Lung (tissue), 12 donors: ENCODE data around the gene RABGEF1. TPM values are rescaled to one million over a fixed set of nuclear protein-coding genes. Genes with fewer than 3 reads are reported as not detected.

Experiments used
- ATAC-seq: fragments of 200-7000 bp; cut with Tn5 transposase; one replicate; pipeline ENCODE4 v1.9.1; 2020; ENCODE audit warnings: moderate number of reproducible peaks; ENCODE audit not compliant: insufficient read depth, low FRiP score
- DNase-seq, 3 donors: peaks; one replicate each; pipeline ENCODE4 v3.0.0-alpha.2; 2013 to 2017
- H3K27ac ChIP-seq, 2 donors: one replicate each; pipeline ENCODE4 v1.5.1; 2013; ENCODE audit warnings: mild to moderate bottlenecking in 2 of 2, moderate library complexity in 2 of 2, control low read depth in 1 of 2, inconsistent platforms in 1 of 2, low read depth in 1 of 2, low read length in 1 of 2
- H3K27me3 ChIP-seq, 3 donors: one replicate each; pipeline ENCODE4 v1.5.1; 2013; ENCODE audit warnings: low read length in 2 of 3; ENCODE audit not compliant: control insufficient read depth in 3 of 3, insufficient read depth in 3 of 3
- H3K36me3 ChIP-seq, 4 donors: one replicate each; pipeline ENCODE4 v1.5.1; 2013; ENCODE audit warnings: low read length in 4 of 4, mild to moderate bottlenecking in 1 of 4, moderate library complexity in 1 of 4; ENCODE audit not compliant: control insufficient read depth in 4 of 4, insufficient read depth in 4 of 4
- H3K4me1 ChIP-seq, 5 donors: one replicate each; pipeline ENCODE4 v1.5.1; 2013; ENCODE audit warnings: low read length in 5 of 5, mild to moderate bottlenecking in 2 of 5, moderate library complexity in 1 of 5; ENCODE audit not compliant: control insufficient read depth in 5 of 5, insufficient read depth in 5 of 5
- H3K4me3 ChIP-seq: one replicate; pipeline ENCODE4 v1.5.1; 2013; ENCODE audit warnings: mild to moderate bottlenecking, control low read depth, moderate library complexity
- H3K9ac ChIP-seq, 2 donors: one replicate each; pipeline ENCODE4 v1.5.1; 2013; ENCODE audit warnings: low read length in 2 of 2, control low read depth in 1 of 2; ENCODE audit not compliant: insufficient read depth in 1 of 2
- H3K9me3 ChIP-seq, 4 donors: one replicate each; pipeline ENCODE4 v1.5.1; 2013; ENCODE audit warnings: low read length in 3 of 4, mild to moderate bottlenecking in 1 of 4, moderate library complexity in 1 of 4; ENCODE audit not compliant: control insufficient read depth in 4 of 4, insufficient read depth in 3 of 4
- WGBS, 2 donors: extraction: QIAGEN DNeasy Blood & Tissue Kit; methylation state at CpG; one replicate each; pipeline ENCODE4 v1.1.7; 2013; 5-methylcytosine and 5-hydroxymethylcytosine counted together
- polyA plus RNA-seq, 2 donors: library from polyadenylated mRNA; stranded (reverse); fragments of 200-250 nt; gene quantifications; one replicate each; pipeline ENCODE4 v1.2.1, GENCODE V29; 2013
- total RNA-seq, 2 donors: library from RNA; depleted of rRNA in 1 of 2; stranded (reverse); fragments of >200 nt in 1 of 2; gene quantifications; one replicate each; pipeline ENCODE4 v1.2.1, GENCODE V29; 2014 to 2021
- TF ChIP-seq, protein P1 (sequence below): IDR thresholded peaks from 2 replicates; pipeline ENCODE4 v1.5.1; 2012; ENCODE audit warnings: mild to moderate bottlenecking; ENCODE audit errors: control extremely low read depth, extremely low read depth
- donor health status: control.
- donor health status: control.
- donor health status: Bipolar disorder and iron deficiency.
- donor health status: healthy.
- donor health status: DM: yes; HTN: yes; CAD: no.

Gene RABGEF1
- total and polyA plus RNA-seq, 4 donors = 9.3 to 27.3 (median 18.9) TPM

DNA sequence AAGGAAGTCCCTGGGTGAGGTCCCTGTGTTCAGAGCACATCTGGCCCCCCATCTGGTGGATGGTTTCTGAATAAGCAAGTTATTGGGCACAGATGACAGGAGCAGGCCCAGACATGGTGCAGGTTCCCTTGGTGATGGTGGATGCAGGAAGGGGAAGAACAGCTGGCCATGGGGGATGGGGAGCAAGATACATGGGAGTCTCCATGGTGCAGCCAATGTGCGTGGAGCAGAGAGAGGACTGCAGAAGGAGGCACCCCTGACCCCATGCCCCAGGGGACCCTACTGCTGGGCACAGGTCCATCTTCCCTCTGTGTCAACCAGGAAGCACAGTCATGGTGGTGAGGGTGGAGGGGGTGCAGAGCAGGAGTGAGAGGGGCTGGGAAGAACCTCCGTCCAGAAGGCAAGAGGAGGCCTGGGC, 43.8 kb upstream of the RABGEF1 start:
- Histone ChIP-seq H3K9me3 (no peaks in the 10 kb centered on the region), H3K27ac (no peak overlapping the region), H3K36me3 (peaks cover 0 to 3% (median 0%) of the 10 kb centered on the region in 4 donors), H3K4me1 (peaks cover 0 to 4% (median 0%) of the 10 kb centered on the region in 5 donors), H3K27me3 (no peaks in the 10 kb centered on the region), H3K4me3 (no peak overlapping the region), H3K9ac (no peak overlapping the region)
- 82 to 87% methylated on average over 2 of the region's 2 CpGs for WGBS, 2 donors
- ATAC-seq (no peak), DNase-seq (peak in 1 of 3 donors; percentile 21)
- TF ChIP-seq, protein P1, sequence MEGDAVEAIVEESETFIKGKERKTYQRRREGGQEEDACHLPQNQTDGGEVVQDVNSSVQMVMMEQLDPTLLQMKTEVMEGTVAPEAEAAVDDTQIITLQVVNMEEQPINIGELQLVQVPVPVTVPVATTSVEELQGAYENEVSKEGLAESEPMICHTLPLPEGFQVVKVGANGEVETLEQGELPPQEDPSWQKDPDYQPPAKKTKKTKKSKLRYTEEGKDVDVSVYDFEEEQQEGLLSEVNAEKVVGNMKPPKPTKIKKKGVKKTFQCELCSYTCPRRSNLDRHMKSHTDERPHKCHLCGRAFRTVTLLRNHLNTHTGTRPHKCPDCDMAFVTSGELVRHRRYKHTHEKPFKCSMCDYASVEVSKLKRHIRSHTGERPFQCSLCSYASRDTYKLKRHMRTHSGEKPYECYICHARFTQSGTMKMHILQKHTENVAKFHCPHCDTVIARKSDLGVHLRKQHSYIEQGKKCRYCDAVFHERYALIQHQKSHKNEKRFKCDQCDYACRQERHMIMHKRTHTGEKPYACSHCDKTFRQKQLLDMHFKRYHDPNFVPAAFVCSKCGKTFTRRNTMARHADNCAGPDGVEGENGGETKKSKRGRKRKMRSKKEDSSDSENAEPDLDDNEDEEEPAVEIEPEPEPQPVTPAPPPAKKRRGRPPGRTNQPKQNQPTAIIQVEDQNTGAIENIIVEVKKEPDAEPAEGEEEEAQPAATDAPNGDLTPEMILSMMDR = no peak

DNA sequence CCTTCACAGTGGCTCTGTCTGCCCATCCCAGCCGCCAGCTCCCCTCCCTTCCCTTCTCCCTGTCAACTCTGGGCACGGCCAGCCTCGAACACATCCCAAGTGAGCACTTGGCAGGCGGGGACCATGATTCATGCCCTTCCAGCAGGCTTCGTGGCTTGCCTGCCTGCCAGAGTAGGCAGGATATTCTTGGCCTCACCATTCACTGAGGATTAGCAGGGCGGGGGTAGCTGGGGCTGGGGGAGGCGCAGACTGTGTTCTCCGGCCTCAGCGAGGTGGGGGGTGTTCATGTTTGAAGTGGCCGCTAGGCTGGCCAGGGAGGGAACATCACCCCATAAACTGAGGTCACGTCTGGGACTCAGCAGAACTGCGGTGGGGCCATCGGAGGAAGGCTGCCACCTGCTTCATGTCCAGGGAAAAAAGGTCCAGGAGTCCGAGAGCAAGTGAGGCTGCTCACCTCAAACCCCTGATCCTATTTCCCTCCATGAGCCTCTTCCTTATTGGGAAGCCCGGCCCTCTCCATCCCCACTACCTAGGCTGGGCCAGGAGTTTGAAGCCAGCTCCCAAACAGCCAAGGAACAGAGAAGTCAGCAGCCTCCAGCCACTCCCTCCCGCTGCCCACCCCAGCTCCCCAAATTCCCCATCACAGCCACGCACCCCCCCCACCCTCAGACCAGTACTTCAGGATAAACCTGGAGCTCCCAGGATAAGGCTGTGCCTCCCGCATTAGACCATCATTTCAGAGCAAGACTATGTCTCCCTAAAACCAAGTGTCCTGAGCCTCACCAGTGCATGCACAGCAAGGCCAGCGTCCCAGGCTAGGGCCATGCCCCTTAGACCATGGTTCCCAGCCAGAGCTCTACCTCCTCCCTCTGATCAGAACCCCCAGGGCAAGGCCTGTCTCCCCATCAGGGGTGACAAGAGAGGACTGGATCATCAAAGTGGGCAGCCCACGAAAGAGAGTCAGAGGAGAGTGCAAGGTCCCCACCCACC, 42.8 kb upstream of the RABGEF1 start:
- peak in 1 of 3 donors; percentile 10 for DNase-seq

DNA sequence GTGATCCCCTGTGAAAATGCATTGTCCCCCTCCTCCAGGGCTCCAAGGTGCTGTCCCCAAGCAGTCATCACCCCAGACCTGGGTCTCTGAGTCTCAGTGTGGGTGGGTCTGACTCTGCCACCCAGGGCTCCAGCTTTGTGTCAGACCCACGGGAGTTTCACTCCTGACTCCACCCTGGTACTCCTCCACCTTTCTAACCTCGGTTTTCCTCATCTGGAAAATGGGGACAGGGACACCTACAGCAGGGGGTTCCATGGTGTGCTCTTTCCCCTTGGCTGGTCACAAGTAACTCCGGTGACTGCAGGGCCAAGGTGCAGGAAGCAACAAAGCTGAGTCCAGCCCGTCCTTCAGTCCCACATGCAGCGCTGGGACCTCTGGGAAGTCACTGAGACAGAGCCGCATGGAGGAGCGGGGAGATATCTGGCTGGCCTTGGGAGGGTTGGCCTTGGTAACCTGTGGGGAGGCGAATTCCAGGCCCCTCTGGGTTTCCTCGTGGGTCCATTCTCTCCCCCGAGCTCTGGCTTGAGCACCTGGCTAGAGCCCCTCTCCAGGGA, 41.8 kb upstream of the RABGEF1 start:
- DNase-seq (no peak), ATAC-seq (no peak)
- no peak overlapping the region for H3K9ac ChIP-seq
- 83 to 87% methylated on average over 10 of the region's 10 CpGs for WGBS, 2 donors
- no peak overlapping the region for H3K27ac ChIP-seq
- H3K9me3 ChIP-seq = no peaks in the 10 kb centered on the region
- no peaks in the 10 kb centered on the region for H3K27me3 ChIP-seq
- peaks cover 0 to 4% (median 0%) of the 10 kb centered on the region in 5 donors for H3K4me1 ChIP-seq
- H3K4me3 ChIP-seq = no peak overlapping the region
- TF ChIP-seq, protein P1 = no peak
- peaks cover 0 to 4% (median 0%) of the 10 kb centered on the region in 4 donors for H3K36me3 ChIP-seq

More for the DNA sequence above, 42.8 kb upstream of the RABGEF1 start:
- TF ChIP-seq, protein P1 = no peak
- H3K9ac ChIP-seq = no peak overlapping the region
- peaks cover 0 to 2% (median under 1%) of the 10 kb centered on the region in 4 donors for H3K36me3 ChIP-seq
- H3K27ac ChIP-seq = no peak overlapping the region
- ATAC-seq = no peak
- H3K4me1 ChIP-seq = peaks cover 0 to 4% (median 0%) of the 10 kb centered on the region in 5 donors
- H3K27me3 ChIP-seq = no peaks in the 10 kb centered on the region
- 64 to 68% methylated on average over 20 of the region's 20 CpGs for WGBS, 2 donors
- no peak overlapping the region for H3K4me3 ChIP-seq
- H3K9me3 ChIP-seq = no peaks in the 10 kb centered on the region
